Dermis blood vessel endothelial cell (primary cell): ENCODE measurements around the gene MPV17L2. TPM values are rescaled to one million over a fixed set of nuclear protein-coding genes. Genes with fewer than 3 reads are reported as not detected.

Experiments used
- DNase-seq: peaks from one replicate; pipeline ENCODE4 v3.0.0; 2010
- total RNA-seq: library from RNA; depleted of rRNA; stranded (reverse); fragments of >200 nt; gene quantifications from 2 replicates; pipeline ENCODE4 v1.2.3, GENCODE V29; 2014

Gene MPV17L2
- total RNA-seq, 1 donor from 2014 or later = 15.3 TPM

GRCh38 chr19:18160971-18161635 lies 31.9 kb upstream of the MPV17L2 start:
- peak; percentile 75 for DNase-seq

DNA sequence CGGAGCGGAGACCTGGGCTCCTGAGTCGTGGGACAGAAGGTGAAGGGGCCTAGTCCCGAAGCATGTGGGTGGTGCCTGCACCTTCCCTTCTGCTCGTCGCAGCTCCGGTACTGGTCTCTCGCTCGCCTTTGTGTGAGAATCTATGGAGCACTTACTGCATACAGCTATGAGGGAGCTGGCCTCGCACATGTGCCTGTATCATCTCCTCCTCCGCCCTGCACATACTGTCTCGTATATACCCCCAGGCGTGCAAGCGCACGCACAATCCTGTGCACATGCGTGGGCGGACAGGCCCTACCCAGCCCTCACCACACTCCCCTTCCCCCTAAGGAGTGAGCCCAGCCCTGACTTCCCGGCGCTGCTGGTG lies 31.4 kb upstream of the MPV17L2 start:
- DNase-seq = no peak

DNA sequence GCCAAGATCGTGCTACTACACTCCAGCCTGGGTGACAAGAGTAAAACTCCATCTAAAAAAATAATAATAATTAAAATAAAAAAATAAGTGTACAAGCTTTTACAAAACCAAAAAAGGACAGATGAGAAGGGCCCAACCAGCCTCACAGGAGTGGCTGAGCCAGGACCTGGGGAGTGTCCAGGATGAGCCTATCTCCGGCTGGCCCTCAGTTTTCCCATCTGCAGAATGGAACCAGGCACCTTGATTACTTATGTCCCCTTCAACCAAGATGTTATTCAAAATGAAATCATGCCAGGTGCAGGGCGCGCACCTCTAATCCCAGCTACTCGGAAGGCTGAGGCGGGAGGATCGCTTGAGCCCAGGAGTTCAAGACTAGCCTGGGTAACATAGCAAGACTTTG lies 28.9 kb upstream of the MPV17L2 start:
- no peak for DNase-seq

- DNase-seq = no peak
Observed at GRCh38 chr19:18165794-18166544, 27.0 kb upstream of the MPV17L2 start.

DNA sequence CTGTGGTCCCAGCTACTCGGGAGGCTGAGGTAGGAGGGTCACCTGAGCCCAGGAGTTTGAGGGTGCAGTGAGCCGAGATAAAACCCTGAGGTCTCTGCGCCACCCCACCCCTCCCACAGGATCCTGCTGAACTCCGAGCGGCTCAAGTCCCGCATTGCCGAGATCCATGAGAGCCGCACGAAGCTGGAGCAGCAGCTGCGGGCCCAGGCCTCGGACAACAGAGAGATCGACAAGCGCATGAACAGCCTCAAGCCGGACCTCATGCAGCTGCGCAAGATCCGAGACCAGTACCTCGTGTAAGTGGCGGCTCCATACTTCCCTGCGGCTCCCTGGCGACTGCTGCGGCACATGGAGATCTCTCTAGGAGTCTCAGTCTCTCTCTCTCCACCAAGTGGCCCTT lies 26.0 kb upstream of the MPV17L2 start:
- DNase-seq = no peak

GRCh38 chr19:18167975-18168645 lies 24.9 kb upstream of the MPV17L2 start:
- DNase-seq = peak; percentile 67

DNA sequence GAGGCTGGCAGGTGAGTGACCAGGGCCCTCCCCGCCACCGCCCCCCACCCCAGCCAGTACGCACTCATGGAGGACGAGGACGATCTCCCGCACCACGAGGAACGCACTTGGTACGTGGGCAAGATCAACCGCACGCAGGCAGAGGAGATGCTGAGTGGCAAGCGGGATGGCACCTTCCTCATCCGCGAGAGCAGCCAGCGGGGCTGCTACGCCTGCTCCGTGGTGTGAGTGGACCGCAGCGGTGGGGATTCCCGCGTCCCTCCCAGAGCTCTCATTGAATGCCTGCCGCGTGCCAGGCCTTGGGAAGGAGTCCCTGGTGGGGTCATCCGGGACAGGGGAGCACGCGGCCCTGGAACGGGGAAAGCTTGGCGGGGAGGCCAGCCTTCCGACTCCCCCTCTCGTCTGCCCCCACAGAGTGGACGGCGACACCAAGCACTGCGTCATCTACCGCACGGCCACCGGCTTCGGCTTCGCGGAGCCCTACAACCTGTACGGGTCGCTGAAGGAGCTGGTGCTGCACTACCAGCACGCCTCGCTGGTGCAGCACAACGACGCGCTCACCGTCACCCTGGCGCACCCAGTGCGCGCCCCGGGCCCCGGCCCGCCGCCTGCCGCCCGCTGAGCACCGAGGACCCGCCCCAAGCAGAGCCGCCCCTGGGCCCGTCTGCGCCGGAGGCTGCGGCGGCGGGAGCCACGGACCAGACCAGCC lies 24.2 kb upstream of the MPV17L2 start:
- DNase-seq = no peak

- no peak for DNase-seq
Observed at GRCh38 chr19:18170714-18171255, 22.2 kb upstream of the MPV17L2 start.

GRCh38 chr19:18171605-18172327 lies 21.3 kb upstream of the MPV17L2 start:
- DNase-seq = no peak

DNA sequence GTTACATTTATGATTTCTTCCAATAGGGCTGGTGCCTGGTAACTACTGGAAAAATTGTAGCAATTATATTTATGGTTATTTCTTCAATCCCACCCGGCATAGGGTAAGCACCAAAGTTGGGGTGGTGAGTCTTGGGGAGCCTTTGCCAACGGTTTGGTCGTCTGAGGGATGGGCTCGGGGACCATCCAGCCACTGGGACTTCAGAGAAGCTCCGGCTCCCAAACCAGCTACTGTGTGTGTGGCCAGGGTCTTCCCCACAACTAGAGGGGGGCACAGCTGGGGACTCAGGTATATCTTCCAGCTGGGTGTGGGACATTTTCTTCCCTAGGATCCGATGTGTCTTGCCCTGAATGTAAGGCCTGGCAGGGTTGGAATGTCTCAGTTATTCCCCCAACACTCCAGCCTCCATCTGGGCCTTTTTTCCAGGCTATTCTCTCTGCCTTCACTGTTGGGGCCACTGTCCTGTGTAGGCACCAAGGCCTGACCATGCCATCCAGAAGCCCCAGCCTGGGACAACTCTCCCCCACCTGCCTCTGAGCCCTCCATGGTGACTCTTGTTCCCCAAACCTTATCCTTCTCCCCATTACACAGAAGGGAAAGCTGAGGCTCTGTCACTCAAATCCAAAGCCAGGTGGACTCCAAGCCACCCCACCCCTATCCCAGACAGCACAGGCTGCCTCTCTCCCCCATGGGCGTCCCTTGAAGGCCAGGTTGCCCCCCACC lies 20.5 kb upstream of the MPV17L2 start:
- DNase-seq = no peak

DNA sequence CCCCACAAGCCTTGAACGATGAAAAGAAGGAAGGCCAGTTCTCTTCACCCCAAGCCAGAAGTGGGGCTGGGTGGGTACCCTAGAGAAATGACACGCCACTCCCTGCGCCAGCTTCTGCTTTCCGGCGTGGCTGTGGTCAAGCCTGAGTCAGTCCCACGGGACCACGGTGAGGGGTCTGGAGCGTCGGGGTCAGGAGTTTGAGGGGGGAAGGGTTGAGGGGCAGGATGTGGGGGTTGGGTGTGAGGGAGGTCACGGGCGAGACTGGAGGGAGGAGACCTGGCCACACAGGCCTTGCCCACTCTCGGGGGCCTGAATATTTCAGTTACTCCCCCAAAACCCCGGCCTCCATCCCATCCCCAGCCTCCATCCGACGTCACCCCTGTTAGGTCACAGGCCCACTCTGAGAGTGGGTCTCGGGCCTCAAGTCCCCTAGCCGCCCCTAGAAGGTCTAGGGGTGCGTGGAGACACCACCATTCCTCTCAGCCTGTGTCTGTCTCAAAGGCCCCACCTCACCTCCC lies 19.9 kb upstream of the MPV17L2 start:
- DNase-seq = no peak

DNA sequence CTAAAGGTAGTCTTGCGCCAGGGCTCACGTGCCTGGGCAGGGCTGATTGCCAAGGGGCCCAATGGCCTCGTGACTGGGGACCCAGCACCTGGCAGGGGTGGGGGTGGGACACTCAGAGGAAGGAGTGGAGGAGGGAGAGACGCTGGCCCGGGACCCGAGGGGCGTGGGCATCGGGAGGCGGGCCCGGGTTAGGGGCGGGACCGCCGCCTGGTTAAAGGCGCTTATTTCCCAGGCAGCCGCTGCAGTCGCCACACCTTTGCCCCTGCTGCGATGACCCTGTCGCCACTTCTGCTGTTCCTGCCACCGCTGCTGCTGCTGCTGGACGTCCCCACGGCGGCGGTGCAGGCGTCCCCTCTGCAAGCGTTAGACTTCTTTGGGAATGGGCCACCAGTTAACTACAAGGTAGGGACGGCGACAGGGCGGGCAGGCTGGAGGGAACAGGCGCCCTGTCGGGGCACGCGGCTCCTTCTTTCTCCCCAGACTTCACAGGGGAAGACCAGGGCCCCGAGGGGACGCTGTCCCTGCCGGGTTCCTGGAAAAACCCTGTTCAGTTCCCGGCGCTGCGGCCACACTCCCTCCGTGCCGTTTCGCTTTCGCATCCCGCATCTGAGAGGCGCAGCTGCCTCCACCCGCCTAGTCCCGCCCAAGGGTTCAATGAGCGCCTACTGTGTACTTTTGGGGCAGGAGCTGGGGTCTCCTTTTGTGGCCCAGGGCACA lies 19.3 kb upstream of the MPV17L2 start, which contains the start of gene IFI30:
IFI30 (plus strand) TSS at position 242 of the 717 bp plus-strand sequence; CDS start at position 271, 29 bp downstream.
- DNase-seq = peak; percentile 39

GRCh38 chr19:18174983-18175382 lies 18.0 kb upstream of the MPV17L2 start:
- DNase-seq = no peak

DNA sequence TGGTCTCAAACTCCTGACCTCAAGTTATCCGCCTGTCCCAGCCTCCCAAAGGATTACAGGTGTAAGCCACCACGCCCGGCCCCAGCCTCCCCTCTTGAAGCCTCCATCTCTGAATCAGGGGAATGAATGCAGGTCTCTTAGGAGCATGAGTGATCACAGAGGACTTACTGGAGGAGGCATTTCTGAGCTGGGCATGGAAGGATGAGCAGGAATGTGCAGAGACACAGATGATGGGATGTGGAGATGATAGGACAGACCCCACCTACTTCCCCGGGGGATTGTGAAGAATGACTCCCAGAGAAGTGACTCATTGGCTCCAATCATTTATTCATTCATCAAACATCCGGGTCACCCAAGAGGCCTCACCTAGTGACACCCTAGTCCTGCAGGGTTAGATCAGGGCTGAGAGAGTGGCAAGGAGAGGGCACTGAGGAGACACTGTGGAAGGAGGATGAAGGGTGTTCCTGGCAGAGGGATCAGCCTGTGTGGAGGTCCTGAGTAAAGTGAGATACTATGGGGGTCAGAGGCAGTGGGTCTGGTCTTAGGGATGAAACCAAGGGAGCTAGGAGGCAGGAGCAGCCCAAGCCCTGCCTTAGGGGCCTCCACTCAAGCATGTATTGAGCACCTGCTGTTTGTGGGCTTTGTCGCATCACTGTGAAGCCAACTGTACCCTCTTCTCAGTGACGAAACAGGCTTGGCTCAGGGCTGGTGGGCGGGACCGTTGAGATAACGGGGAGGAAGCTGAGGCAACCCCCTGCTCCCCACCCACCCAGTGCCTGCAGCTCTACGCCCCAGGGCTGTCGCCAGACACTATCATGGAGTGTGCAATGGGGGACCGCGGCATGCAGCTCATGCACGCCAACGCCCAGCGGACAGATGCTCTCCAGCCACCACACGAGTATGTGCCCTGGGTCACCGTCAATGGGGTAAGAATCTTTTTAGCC lies 16.4 kb upstream of the MPV17L2 start:
- DNase-seq = no peak

DNA sequence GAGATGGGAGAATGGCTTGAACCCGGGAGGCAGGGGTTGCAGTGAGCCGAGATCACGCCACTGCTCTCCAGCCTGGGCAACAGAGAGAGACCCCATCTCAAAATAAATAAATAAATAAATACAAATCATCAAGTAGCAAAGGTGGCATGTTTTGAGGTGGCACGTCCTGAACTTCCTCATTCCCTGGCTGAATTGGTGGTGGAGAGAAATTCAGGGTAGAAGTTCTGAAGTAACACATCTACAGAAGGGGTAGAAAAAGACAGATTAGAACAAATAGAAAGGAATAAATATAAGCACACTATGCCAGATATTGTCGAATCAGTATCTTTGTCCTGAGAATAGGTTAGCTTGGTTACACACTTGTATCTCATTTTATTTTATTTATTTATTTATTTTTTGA lies 13.1 kb upstream of the MPV17L2 start:
- DNase-seq = no peak

GRCh38 chr19:18183529-18183928 lies 9.5 kb upstream of the MPV17L2 start:
- DNase-seq = no peak

DNA sequence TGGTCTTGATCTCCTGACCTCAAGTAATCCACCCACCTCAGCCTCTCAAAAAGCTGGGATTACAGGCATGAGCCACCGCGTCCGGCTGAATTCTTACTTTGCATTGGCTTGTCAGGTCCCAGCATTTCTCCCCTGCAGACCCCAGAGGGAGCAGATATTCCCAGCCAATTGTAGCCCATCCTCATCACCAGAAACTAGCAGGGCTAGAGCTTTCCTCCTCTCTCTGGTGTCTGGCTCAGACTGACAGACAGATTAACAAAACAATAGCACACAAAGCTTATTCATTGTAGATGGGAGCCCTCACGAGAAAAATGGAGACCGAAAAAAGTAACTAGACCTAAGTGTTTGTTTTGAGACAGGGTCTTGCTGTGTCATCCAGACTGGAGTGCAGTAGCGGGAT lies 7.5 kb upstream of the MPV17L2 start:
- no peak for DNase-seq

- no peak for DNase-seq
Observed at GRCh38 chr19:18190278-18190677, 2.7 kb upstream of the MPV17L2 start.

DNA sequence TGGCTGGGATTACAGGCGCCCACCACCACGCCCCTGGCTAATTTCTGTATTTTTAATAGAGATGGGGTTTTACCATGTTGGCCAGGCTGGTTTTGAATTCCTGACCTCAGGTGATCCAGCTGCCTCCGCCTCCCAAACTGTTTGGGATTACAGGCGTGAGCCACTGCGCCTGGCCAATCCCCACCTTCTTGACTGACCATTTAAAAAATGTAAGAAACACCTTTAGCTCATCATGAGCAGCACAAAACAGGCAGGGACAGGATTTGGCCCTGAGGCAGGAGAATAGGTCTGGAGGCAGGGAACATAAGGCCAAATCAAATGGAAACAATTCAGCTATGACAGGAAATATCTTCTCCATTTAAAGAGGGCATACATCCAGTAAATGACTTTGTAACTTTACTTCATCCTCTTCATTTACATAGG lies 1.4 kb upstream of the MPV17L2 start:
- DNase-seq = no peak
